C4-2B (cell line): ENCODE measurements around the gene MAMDC2.

Experiments used
- CTCF ChIP-seq: fragments of 450-650 bp; conservative IDR thresholded peaks from 2 replicates; pipeline ENCODE4 v1.5.1; 2017; ENCODE audit warnings: mild to moderate bottlenecking
- ZFX ChIP-seq: fragments of 450-650 bp; IDR thresholded peaks from 2 replicates; pipeline ENCODE4 v1.6.1; 2017

DNA sequence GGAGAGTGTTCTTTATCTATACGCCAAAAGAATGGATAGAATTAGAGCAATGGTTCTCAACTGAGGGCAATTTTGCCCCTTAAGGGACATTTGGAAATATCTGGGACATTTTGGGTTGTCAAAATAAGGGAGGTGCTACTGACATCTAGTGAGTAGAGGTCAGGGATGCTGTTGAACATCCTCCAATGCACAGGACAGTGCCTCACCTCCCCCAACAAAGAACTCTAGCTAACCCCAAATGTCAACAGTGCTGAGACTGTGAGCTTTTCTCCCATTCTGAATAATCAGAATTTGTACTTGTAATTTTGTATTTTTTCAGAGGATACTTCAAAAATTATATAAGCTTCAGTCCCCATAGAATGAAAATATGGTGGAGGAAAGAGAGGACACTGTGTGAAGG lies 206.6 kb downstream of the MAMDC2 start:
- no peak for TF ChIP-seq CTCF
- no peak for TF ChIP-seq ZFX
